HG02885 (cell line): ENCODE measurements around the gene TMEM31.
"Not testable (repeated sequence)": the region's sequence is repeated elsewhere in the genome, so short reads cannot be mapped to it uniquely, and the experiment has no call there.

Experiments
- ATAC-seq: cut with Tn5 transposase; IDR thresholded peaks from one replicate; pipeline ENCODE4 v1.9.1; 2021; ENCODE audit warnings: mild to moderate bottlenecking; ENCODE audit not compliant: unreplicated experiment, poor library complexity

Gene TMEM31

GRCh38 chrX:103722505-103722904 lies 11.8 kb downstream of the TMEM31 start:
- no peak for ATAC-seq

- ATAC-seq = no peak
Observed at GRCh38 chrX:103726477-103726876, 15.8 kb downstream of the TMEM31 start.

GRCh38 chrX:103727115-103727514 lies 16.4 kb downstream of the TMEM31 start:
- ATAC-seq = no peak

GRCh38 chrX:103729015-103729414 lies 18.3 kb downstream of the TMEM31 start:
- no peak for ATAC-seq

GRCh38 chrX:103730147-103730795 lies 19.6 kb downstream of the TMEM31 start:
- ATAC-seq = no peak

- no peak for ATAC-seq
Observed at GRCh38 chrX:103730796-103731493, 20.2 kb downstream of the TMEM31 start.

- no peak for ATAC-seq
Observed at GRCh38 chrX:103733017-103733416, 22.3 kb downstream of the TMEM31 start.

- ATAC-seq = no peak
Observed at GRCh38 chrX:103734125-103734760, 23.5 kb downstream of the TMEM31 start.

- ATAC-seq = no peak
Observed at GRCh38 chrX:103737696-103738095, 27.0 kb downstream of the TMEM31 start.

GRCh38 chrX:103739421-103739820 lies 28.7 kb downstream of the TMEM31 start:
- ATAC-seq = no peak

- ATAC-seq = no peak
Observed at GRCh38 chrX:103741879-103742278, 31.2 kb downstream of the TMEM31 start.

GRCh38 chrX:103742339-103742738 lies 31.6 kb downstream of the TMEM31 start:
- ATAC-seq = no peak

- ATAC-seq = no peak
Observed at GRCh38 chrX:103747163-103747562, 36.5 kb downstream of the TMEM31 start.

GRCh38 chrX:103754401-103754800 lies 43.7 kb downstream of the TMEM31 start:
- no peak for ATAC-seq

GRCh38 chrX:103756736-103757135 lies 46.0 kb downstream of the TMEM31 start:
- no peak for ATAC-seq

- no peak for ATAC-seq
Observed at GRCh38 chrX:103758555-103758954, 47.8 kb downstream of the TMEM31 start.

GRCh38 chrX:103763541-103763940 lies 52.8 kb downstream of the TMEM31 start:
- not testable (repeated sequence) for ATAC-seq
